GM21825 (cell line): ENCODE results near the gene C14orf93.
"Not testable (repeated sequence)": the region's sequence is repeated elsewhere in the genome, so short reads cannot be mapped to it uniquely, and the experiment has no call there.

Experiments
- ATAC-seq: cut with Tn5 transposase; IDR thresholded peaks from one replicate; pipeline ENCODE4 v1.9.1; 2021; ENCODE audit warnings: mild to moderate bottlenecking, moderate library complexity; ENCODE audit not compliant: unreplicated experiment

Gene C14orf93

GRCh38 chr14:23021889-23022442, 12.0 kb upstream of the C14orf93 start:
- no peak for ATAC-seq

GRCh38 chr14:23021434-23021833, 11.5 kb upstream of the C14orf93 start:
- no peak for ATAC-seq

GRCh38 chr14:23020143-23021128, 10.5 kb upstream of the C14orf93 start:
- ATAC-seq: no peak

- ATAC-seq: no peak
Measured at GRCh38 chr14:23018107-23018506, 8.2 kb upstream of the C14orf93 start.

- no peak for ATAC-seq
Measured at GRCh38 chr14:23017091-23017490, 7.1 kb upstream of the C14orf93 start.

GRCh38 chr14:23015618-23016017, 5.7 kb upstream of the C14orf93 start:
- ATAC-seq: no peak

- ATAC-seq: not testable (repeated sequence)
Measured at GRCh38 chr14:23013749-23014054, 3.8 kb upstream of the C14orf93 start.

GRCh38 chr14:23013054-23013748, 3.3 kb upstream of the C14orf93 start:
- ATAC-seq: no peak

- no peak for ATAC-seq
Measured at GRCh38 chr14:23009483-23009938, 432 bp downstream of the C14orf93 start.

GRCh38 chr14:23008831-23009230, 1.1 kb downstream of the C14orf93 start:
- ATAC-seq: no peak

- ATAC-seq: peak; percentile 95
Measured at GRCh38 chr14:23006544-23007419, 3.2 kb downstream of the C14orf93 start.

- no peak for ATAC-seq
Measured at GRCh38 chr14:23006188-23006534, 3.8 kb downstream of the C14orf93 start.

- ATAC-seq: no peak
Measured at GRCh38 chr14:23005451-23006187, 4.3 kb downstream of the C14orf93 start.

- ATAC-seq: not testable (repeated sequence)
Measured at GRCh38 chr14:23004274-23004673, 5.7 kb downstream of the C14orf93 start.

GRCh38 chr14:23002592-23002991, 7.4 kb downstream of the C14orf93 start:
- no peak for ATAC-seq

GRCh38 chr14:23000860-23001259, 9.1 kb downstream of the C14orf93 start:
- no peak for ATAC-seq

- ATAC-seq: no peak
Measured at GRCh38 chr14:22998329-22999012, 11.5 kb downstream of the C14orf93 start.

GRCh38 chr14:22997676-22998323, 12.1 kb downstream of the C14orf93 start:
- no peak for ATAC-seq
